Body of pancreas (tissue), 4 donors: ENCODE measurements around the gene PHC3. TPM values are rescaled to one million over a fixed set of nuclear protein-coding genes. Genes with fewer than 3 reads are reported as not detected.

ENCODE experiments used
- ATAC-seq: fragments of 150-250 bp; one replicate; pipeline ENCODE4 v1.9.1; 2016
- DNase-seq, 4 donors: peaks; one replicate each; pipeline ENCODE4 v3.0.0-alpha.2; 2019
- H3K27ac ChIP-seq, 4 donors: fragments of 200-600 bp; sonication (generic); 1 replicate in 3 of 4; 2 replicates in 1 of 4; pipeline versions ENCODE4 v1.5.1 to v1.6.1; 2016 to 2019; ENCODE audit warnings: mild to moderate bottlenecking in 1 of 4, mixed read lengths in 1 of 4, moderate library complexity in 1 of 4
- H3K27me3 ChIP-seq, 2 donors: fragments of 200-600 bp; sonication (generic); one replicate each; pipeline ENCODE4 v1.6.0; 2016; ENCODE audit warnings: mild to moderate bottlenecking in 1 of 2
- H3K36me3 ChIP-seq, 2 donors: fragments of 200-600 bp; sonication (generic); replicated peaks in 1 of 2; 2 replicates each; pipeline ENCODE4 v1.5.1; 2016; ENCODE audit warnings: low read depth in 2 of 2; ENCODE audit not compliant: insufficient read depth in 1 of 2
- H3K4me1 ChIP-seq: fragments of 200-600 bp; sonication (generic); one replicate; pipeline ENCODE4 v1.6.0; 2016
- H3K4me3 ChIP-seq, 2 donors: fragments of 200-600 bp; sonication (generic); 1 replicate in 1 of 2; 2 replicates in 1 of 2; pipeline ENCODE4 v1.5.1; 2016 to 2019
- H3K9me3 ChIP-seq, 3 donors: fragments of 200-600 bp; sonication (generic); 1 replicate in 2 of 3; 2 replicates in 1 of 3; pipeline ENCODE4 v1.5.1; 2016
- CTCF ChIP-seq, 7 experiments: fragments of 450-650 bp in 4 of 7; fragments of 200-600 bp in 3 of 7; sonication (generic) in 3 of 7; IDR thresholded peaks; one replicate each; pipeline ENCODE4 v1.5.1; 2016 to 2019; ENCODE audit warnings: antibody characterized with exemption in 7 of 7
- POLR2A ChIP-seq, 3 donors: fragments of 450-650 bp; IDR thresholded peaks; one replicate each; pipeline ENCODE4 v1.6.1; 2016; ENCODE audit warnings: antibody characterized with exemption in 3 of 3, mild to moderate bottlenecking in 2 of 3
- WGBS, 2 donors: methylation state at CpG; one replicate each; pipeline ENCODE4 v1.1.5; 2017; 5-methylcytosine and 5-hydroxymethylcytosine counted together
- intact Hi-C: fragments of 100-400 bp; cut with DNase I; formaldehyde crosslinking; loops from one replicate; pipeline ENCODE4 v1.15.1; 2023
- total RNA-seq, 2 donors: library from RNA; depleted of rRNA; stranded (reverse); fragments of >200 nt; gene quantifications; one replicate each; pipeline ENCODE4 v1.1.0, GENCODE V29; 2016

PHC3 gene
- total RNA-seq, 2 donors from 2014 or later: 34.8 to 58.7 TPM

GRCh38 chr3:170056710-170057454 lies 124.7 kb downstream of the PHC3 start:
- no peak overlapping the region for H3K4me3 ChIP-seq
- peak overlapping the region; percentile 2 to 71 (median 48) for H3K27ac ChIP-seq
- intact Hi-C loops: no loop called here
- no peaks in the 10 kb centered on the region for H3K36me3 ChIP-seq
- DNase-seq: no peak
- peaks cover 26% of the 10 kb centered on the region for H3K4me1 ChIP-seq
- no peaks in the 10 kb centered on the region for H3K27me3 ChIP-seq
- no peaks in the 10 kb centered on the region for H3K9me3 ChIP-seq
- WGBS, 2 donors: 74 to 78% methylated on average over 3 of the region's 3 CpGs
- ATAC-seq: peak; percentile 16
- TF ChIP-seq POLR2A (IDR thresholded peaks at IDR 0.05) (no peak), CTCF (IDR thresholded peaks at IDR 0.05) (no peak)

- DNase-seq: no peak
- intact Hi-C loops: no loop called here
- Histone ChIP-seq H3K4me1 (peaks cover 39% of the 10 kb centered on the region), H3K27me3 (no peaks in the 10 kb centered on the region), H3K4me3 (no peak overlapping the region), H3K36me3 (no peaks in the 10 kb centered on the region), H3K9me3 (no peaks in the 10 kb centered on the region), H3K27ac (no peak overlapping the region)
- TF ChIP-seq POLR2A (IDR thresholded peaks at IDR 0.05) (no peak), CTCF (IDR thresholded peaks at IDR 0.05) (no peak)
- 73 to 82% methylated on average over 5 of the region's 5 CpGs for WGBS, 2 donors
- no peak for ATAC-seq
Observed at GRCh38 chr3:170055209-170055608, 126.3 kb downstream of the PHC3 start.

- WGBS, 2 donors: 92 to 94% methylated on average over 1 of the region's 1 CpG
- TF ChIP-seq CTCF (IDR thresholded peaks at IDR 0.05) (peak in 3 of 7 experiments; percentile 6 to 34 (median 33)), POLR2A (IDR thresholded peaks at IDR 0.05) (no peak)
- Histone ChIP-seq H3K36me3 (no peaks in the 10 kb centered on the region), H3K27ac (no peak overlapping the region), H3K27me3 (no peaks in the 10 kb centered on the region), H3K9me3 (no peaks in the 10 kb centered on the region), H3K4me1 (peaks cover 47% of the 10 kb centered on the region), H3K4me3 (no peak overlapping the region)
- intact Hi-C loops: no loop called here
- DNase-seq (no peak), ATAC-seq (no peak)
Observed at GRCh38 chr3:170054204-170054603, 127.3 kb downstream of the PHC3 start.

GRCh38 chr3:170052398-170052797 lies 129.1 kb downstream of the PHC3 start:
- TF ChIP-seq CTCF (IDR thresholded peaks at IDR 0.05): no peak
- TF ChIP-seq POLR2A (IDR thresholded peaks at IDR 0.05): no peak
- no peak for ATAC-seq
- Histone ChIP-seq H3K36me3 (no peaks in the 10 kb centered on the region), H3K27me3 (no peaks in the 10 kb centered on the region), H3K27ac (no peak overlapping the region), H3K4me1 (peaks cover 47% of the 10 kb centered on the region), H3K9me3 (no peaks in the 10 kb centered on the region), H3K4me3 (no peak overlapping the region)
- intact Hi-C loops: no loop called here
- DNase-seq: no peak

- 28 to 33% methylated on average over 4 of the region's 4 CpGs for WGBS, 2 donors
- Histone ChIP-seq H3K4me1 (peaks cover 48% of the 10 kb centered on the region), H3K27me3 (no peaks in the 10 kb centered on the region), H3K36me3 (no peaks in the 10 kb centered on the region), H3K4me3 (no peak overlapping the region), H3K9me3 (no peaks in the 10 kb centered on the region), H3K27ac (peak overlapping the region; percentile 85 to 88 (median 88))
- ATAC-seq (no peak), DNase-seq (no peak)
- intact Hi-C loops: no loop called here
- TF ChIP-seq POLR2A (IDR thresholded peaks at IDR 0.05) (no peak), CTCF (IDR thresholded peaks at IDR 0.05) (no peak)
Observed at GRCh38 chr3:170050753-170051152, 130.8 kb downstream of the PHC3 start.
